SK-N-SH (cell line): ENCODE data around the gene DENND1A. TPM values are rescaled to one million over a fixed set of nuclear protein-coding genes. Genes with fewer than 3 reads are reported as not detected.

Experiments used
- CTCF ChIA-PET: fragments of 300-600, 350-600 bp; formaldehyde crosslinking; extraction: SDS; loops from one replicate; lab custom pipeline; 2021; lab: Yijun Ruan, JAX
- POLR2A ChIA-PET: fragments of 350-600 bp; sonication (Branson Sonifier 250); formaldehyde crosslinking; extraction: SDS; loops from one replicate; lab custom pipeline; 2020; ENCODE audit warnings: antibody characterized with exemption, inconsistent platforms; lab: Yijun Ruan, JAX
- DNase-seq: peaks from one replicate; pipeline ENCODE4 v3.0.0; 2012
- H2AFZ ChIP-seq: fragments of 200-600 bp; sonication (generic); 2 replicates; pipeline ENCODE4 v1.8.1; 2016; ENCODE audit warnings: antibody characterized with exemption, mild to moderate bottlenecking, low read depth
- H3F3A ChIP-seq: fragments of 200-600 bp; sonication (generic); replicated peaks from 2 replicates; pipeline ENCODE3; 2016; ENCODE audit warnings: antibody characterized with exemption, mild to moderate bottlenecking; ENCODE audit not compliant: insufficient read depth
- H3K27ac ChIP-seq, 2 experiments: fragments of 200-500 bp in 1 of 2; fragments of 200-600 bp in 1 of 2; sonication (Bioruptor generic) in 1 of 2; sonication (generic), shearing (Covaris generic) in 1 of 2; 2 replicates each; pipeline versions ENCODE4 v1.5.1 to v1.6.1; 2014 to 2016; ENCODE audit warnings: low read depth in 2 of 2, inconsistent platforms in 1 of 2, low read length in 1 of 2, mild to moderate bottlenecking in 1 of 2, mixed read lengths in 1 of 2
- H3K27me3 ChIP-seq: fragments of 200-600 bp; sonication (generic), shearing (Covaris generic); 2 replicates; pipeline ENCODE4 v1.6.1; 2016; ENCODE audit warnings: mixed run types; ENCODE audit not compliant: insufficient read depth
- H3K36me3 ChIP-seq, 2 experiments: fragments of 200-500 bp in 1 of 2; fragments of 200-600 bp in 1 of 2; sonication (Bioruptor generic) in 1 of 2; sonication (generic) in 1 of 2; replicated peaks in 1 of 2; 2 replicates each; pipeline versions ENCODE3 to v1.5.1; 2014 to 2016; ENCODE audit warnings: low read length in 1 of 2, mild to moderate bottlenecking in 1 of 2; ENCODE audit not compliant: insufficient read depth in 2 of 2, control insufficient read depth in 1 of 2
- H3K4me1 ChIP-seq, 2 experiments: fragments of 200-500 bp in 1 of 2; fragments of 200-600 bp in 1 of 2; sonication (Bioruptor generic) in 1 of 2; sonication (generic), shearing (Covaris generic) in 1 of 2; 2 replicates each; pipeline versions ENCODE4 v1.5.1 to v1.6.1; 2014 to 2016; ENCODE audit warnings: low read depth in 1 of 2, low read length in 1 of 2, mixed run types in 1 of 2; ENCODE audit not compliant: insufficient read depth in 2 of 2, control insufficient read depth in 1 of 2
- H3K4me2 ChIP-seq: fragments of 200-600 bp; sonication (generic), shearing (Covaris generic); 2 replicates; pipeline ENCODE4 v1.6.1; 2017; ENCODE audit warnings: mixed run types
- H3K4me3 ChIP-seq, 2 experiments: fragments of 200-500 bp in 1 of 2; fragments of 200-600 bp in 1 of 2; sonication (Bioruptor generic) in 1 of 2; sonication (generic), shearing (Covaris generic) in 1 of 2; 2 replicates each; pipeline versions ENCODE4 v1.5.1 to v1.8.1; 2014 to 2016; ENCODE audit warnings: low read depth in 2 of 2, inconsistent platforms in 1 of 2, low read length in 1 of 2, mild to moderate bottlenecking in 1 of 2, mixed read lengths in 1 of 2, moderate library complexity in 1 of 2
- H3K79me2 ChIP-seq: fragments of 200-600 bp; sonication (generic); 2 replicates; pipeline ENCODE4 v1.8.1; 2017; ENCODE audit warnings: mild to moderate bottlenecking; ENCODE audit not compliant: insufficient read depth
- H3K9ac ChIP-seq: fragments of 200-600 bp; sonication (generic); 2 replicates; pipeline ENCODE4 v1.6.1; 2017; ENCODE audit warnings: mixed run types
- H3K9me2 ChIP-seq: fragments of 200-600 bp; sonication (generic); 2 replicates; pipeline ENCODE4 v1.6.1; 2017; ENCODE audit warnings: mixed run types
- H3K9me3 ChIP-seq: fragments of 200-600 bp; sonication (generic); 2 replicates; pipeline ENCODE4 v1.6.1; 2017; ENCODE audit warnings: mixed run types, mild to moderate bottlenecking, moderate library complexity
- H4K20me1 ChIP-seq: fragments of 200-600 bp; sonication (generic); 2 replicates; pipeline ENCODE4 v1.6.1; 2017; ENCODE audit warnings: mild to moderate bottlenecking, mixed run types; ENCODE audit not compliant: insufficient read depth
- CHD2 ChIP-seq: fragments of 150-350 bp; IDR thresholded peaks from 2 replicates; pipeline ENCODE4 v1.6.1; 2018; ENCODE audit warnings: low read length; ENCODE audit not compliant: partially characterized antibody
- ELF1 ChIP-seq: IDR thresholded peaks from 2 replicates; pipeline ENCODE4 v1.4.0; 2012
- FOXJ3 ChIP-seq: sonication (generic); formaldehyde crosslinking; IDR thresholded peaks from 2 replicates; pipeline ENCODE4 v1.5.1; 2020; ENCODE audit warnings: mild to moderate bottlenecking, missing genetic modification reagents
- FOXM1 ChIP-seq: IDR thresholded peaks from 2 replicates; pipeline ENCODE4 v1.4.0; 2012; ENCODE audit warnings: low read depth, mild to moderate bottlenecking
- GABPA ChIP-seq: IDR thresholded peaks from 2 replicates; pipeline ENCODE4 v1.4.0; 2012; ENCODE audit warnings: low read depth, mild to moderate bottlenecking
- JUND ChIP-seq: IDR thresholded peaks from 2 replicates; pipeline ENCODE4 v1.4.0; 2012
- MEF2A ChIP-seq: IDR thresholded peaks from 2 replicates; pipeline ENCODE4 v1.4.0; 2012; ENCODE audit warnings: low read depth, borderline replicate concordance
- NFIC ChIP-seq: IDR thresholded peaks from 2 replicates; pipeline ENCODE4 v1.4.0; 2012; ENCODE audit warnings: borderline replicate concordance
- POLR2AphosphoS5 ChIP-seq: IDR thresholded peaks from 2 replicates; pipeline ENCODE4 v1.6.1; 2012; ENCODE audit warnings: low read depth, low read length
- RCOR1 ChIP-seq: fragments of 150-350 bp; IDR thresholded peaks from 2 replicates; pipeline ENCODE4 v1.6.1; 2017; ENCODE audit warnings: antibody characterized with exemption, low read length
- REST ChIP-seq: IDR thresholded peaks from 2 replicates; pipeline ENCODE4 v1.6.1; 2012; ENCODE audit warnings: mild to moderate bottlenecking, low read depth, low read length, moderate library complexity
- RXRA ChIP-seq: IDR thresholded peaks from 2 replicates; pipeline ENCODE4 v1.4.0; 2012; ENCODE audit warnings: low read depth, mild to moderate bottlenecking, borderline replicate concordance
- SIN3A ChIP-seq: IDR thresholded peaks from 2 replicates; pipeline ENCODE4 v1.6.1; 2012; ENCODE audit warnings: low read depth, mild to moderate bottlenecking, low read length, moderate library complexity, borderline replicate concordance
- TAF1 ChIP-seq: IDR thresholded peaks from 2 replicates; pipeline ENCODE4 v1.6.1; 2012; ENCODE audit warnings: low read depth, mild to moderate bottlenecking, low read length, moderate library complexity, borderline replicate concordance
- WGBS: methylation state at CpG from one replicate; pipeline ENCODE4 v1.1.6; 2017; ENCODE audit warnings: low lambda C conversion rate; 5-methylcytosine and 5-hydroxymethylcytosine counted together
- polyA plus RNA-seq, 3 experiments: library from polyadenylated mRNA; depleted of rRNA; stranded (reverse); fragments of >200 nt; gene quantifications; 2 replicates each; pipeline ENCODE4 v1.2.3, GENCODE V29; 2012
- TF ChIP-seq, protein P1 (sequence below): fragments of 150-350 bp; IDR thresholded peaks from 2 replicates; pipeline ENCODE4 v1.6.1; 2016; ENCODE audit warnings: mild to moderate bottlenecking, low read depth, low read length
- TF ChIP-seq, protein P2 (sequence below): IDR thresholded peaks from 2 replicates; pipeline ENCODE4 v1.4.0; 2012; ENCODE audit warnings: low read depth
- TF ChIP-seq, protein P3 (sequence below): fragments of 150-350 bp; IDR thresholded peaks from 2 replicates; pipeline ENCODE4 v1.6.1; 2017; ENCODE audit warnings: antibody characterized with exemption, low read length, low read depth, borderline replicate concordance

Gene DENND1A
- polyA plus RNA-seq, 1 of the 3 experiments (the other 2 are of a cell fraction): 25.4 TPM

DNA sequence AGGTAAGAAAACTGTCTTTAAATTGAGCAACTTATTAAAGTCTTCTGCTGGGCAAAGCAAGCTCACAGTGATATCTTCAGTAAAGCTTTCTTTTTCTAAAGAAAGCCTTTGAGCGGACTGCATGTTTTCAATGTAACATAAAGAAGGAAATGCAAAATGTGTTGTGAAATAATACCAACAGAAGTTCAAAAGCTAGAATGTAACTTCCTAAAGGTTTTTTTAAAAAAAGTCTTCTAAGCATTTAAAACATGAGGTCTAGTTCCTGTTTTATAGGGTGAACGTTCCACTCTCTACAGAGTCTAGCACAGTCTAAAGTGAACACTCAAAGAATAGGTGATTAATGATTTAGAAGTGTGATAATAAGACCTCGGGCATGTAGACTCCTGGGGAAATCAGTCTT, 62.9 kb downstream of the DENND1A start:
- no peak for DNase-seq
- Histone ChIP-seq H3K36me3 (no peaks in the 10 kb centered on the region), H3K79me2 (no peaks in the 10 kb centered on the region)
- WGBS: 91% methylated on average over 3 of the region's 3 CpGs
- TF ChIP-seq, protein P1, sequence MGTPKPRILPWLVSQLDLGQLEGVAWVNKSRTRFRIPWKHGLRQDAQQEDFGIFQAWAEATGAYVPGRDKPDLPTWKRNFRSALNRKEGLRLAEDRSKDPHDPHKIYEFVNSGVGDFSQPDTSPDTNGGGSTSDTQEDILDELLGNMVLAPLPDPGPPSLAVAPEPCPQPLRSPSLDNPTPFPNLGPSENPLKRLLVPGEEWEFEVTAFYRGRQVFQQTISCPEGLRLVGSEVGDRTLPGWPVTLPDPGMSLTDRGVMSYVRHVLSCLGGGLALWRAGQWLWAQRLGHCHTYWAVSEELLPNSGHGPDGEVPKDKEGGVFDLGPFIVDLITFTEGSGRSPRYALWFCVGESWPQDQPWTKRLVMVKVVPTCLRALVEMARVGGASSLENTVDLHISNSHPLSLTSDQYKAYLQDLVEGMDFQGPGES: no peak
- TF ChIP-seq RXRA: no peak
- TF ChIP-seq JUND: no peak
- TF ChIP-seq CHD2: no peak
- no peak for TF ChIP-seq ELF1
- TF ChIP-seq FOXJ3: no peak
- no peak for TF ChIP-seq FOXM1
- TF ChIP-seq SIN3A: no peak
- no peak for TF ChIP-seq NFIC
- TF ChIP-seq RCOR1: no peak
- TF ChIP-seq, all 33 proteins: peak for 0
- H3K9ac ChIP-seq: no peak overlapping the region
- H3K4me1 ChIP-seq: peaks cover 0 to 4% of the 10 kb centered on the region in 2 experiments; a peak in 3 of 4 replicates
- H2AFZ ChIP-seq: no peak overlapping the region
- H3F3A ChIP-seq: no peaks in the 10 kb centered on the region
- H4K20me1 ChIP-seq: no peaks in the 10 kb centered on the region
- H3K4me2 ChIP-seq: no peak overlapping the region
- ChIA-PET POLR2A (no interaction called here), CTCF (no interaction called here)
- H3K27me3 ChIP-seq: no peaks in the 10 kb centered on the region
- no peaks in the 10 kb centered on the region for H3K9me3 ChIP-seq
- no peak overlapping the region for H3K4me3 ChIP-seq
- no peak overlapping the region for H3K27ac ChIP-seq
- H3K9me2 ChIP-seq: no peaks in the 10 kb centered on the region

DNA sequence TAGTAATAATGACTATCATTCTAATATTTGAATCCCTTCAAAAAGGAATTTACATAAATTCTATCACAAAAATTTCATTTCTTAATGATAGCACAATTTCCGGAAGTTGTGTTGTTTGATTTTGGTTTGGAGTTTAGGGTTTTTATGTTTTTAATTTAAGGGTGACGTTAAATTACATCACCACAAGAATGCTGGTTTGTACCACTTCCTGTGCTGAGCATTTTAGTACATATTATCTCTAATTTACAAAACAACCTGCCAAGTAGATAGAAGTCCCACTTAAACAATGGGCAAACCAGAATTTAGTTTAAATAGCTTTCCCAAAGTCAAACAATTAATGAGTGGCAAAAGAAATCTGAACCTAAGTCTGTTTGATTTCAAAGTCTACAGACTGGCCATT, 63.4 kb downstream of the DENND1A start:
- Histone ChIP-seq H3K4me2 (no peak overlapping the region), H3K4me3 (no peak overlapping the region), H3K36me3 (no peaks in the 10 kb centered on the region), H3K9me2 (no peaks in the 10 kb centered on the region), H3F3A (no peaks in the 10 kb centered on the region), H3K79me2 (no peaks in the 10 kb centered on the region), H3K9ac (no peak overlapping the region), H2AFZ (no peak overlapping the region), H3K4me1 (peaks cover 0 to 4% of the 10 kb centered on the region in 2 experiments; a peak in 3 of 4 replicates), H3K27ac (no peak overlapping the region), H4K20me1 (no peaks in the 10 kb centered on the region), H3K9me3 (no peaks in the 10 kb centered on the region), H3K27me3 (no peaks in the 10 kb centered on the region)
- TF ChIP-seq FOXJ3 (no peak), MEF2A (no peak), FOXM1 (no peak), GABPA (no peak), POLR2AphosphoS5 (no peak), TAF1 (no peak), RXRA (no peak), REST (no peak), RCOR1 (no peak)
- TF ChIP-seq, protein P2, sequence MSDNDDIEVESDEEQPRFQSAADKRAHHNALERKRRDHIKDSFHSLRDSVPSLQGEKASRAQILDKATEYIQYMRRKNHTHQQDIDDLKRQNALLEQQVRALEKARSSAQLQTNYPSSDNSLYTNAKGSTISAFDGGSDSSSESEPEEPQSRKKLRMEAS: no peak
- TF ChIP-seq, protein P1: no peak
- TF ChIP-seq, protein P3, sequence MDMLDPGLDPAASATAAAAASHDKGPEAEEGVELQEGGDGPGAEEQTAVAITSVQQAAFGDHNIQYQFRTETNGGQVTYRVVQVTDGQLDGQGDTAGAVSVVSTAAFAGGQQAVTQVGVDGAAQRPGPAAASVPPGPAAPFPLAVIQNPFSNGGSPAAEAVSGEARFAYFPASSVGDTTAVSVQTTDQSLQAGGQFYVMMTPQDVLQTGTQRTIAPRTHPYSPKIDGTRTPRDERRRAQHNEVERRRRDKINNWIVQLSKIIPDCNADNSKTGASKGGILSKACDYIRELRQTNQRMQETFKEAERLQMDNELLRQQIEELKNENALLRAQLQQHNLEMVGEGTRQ: no peak
- WGBS: 85% methylated on average over 2 of the region's 2 CpGs
- no peak for DNase-seq
- ChIA-PET CTCF (no interaction called here), POLR2A (no interaction called here)
